Esophagus muscularis mucosa (tissue), 4 donors: ENCODE measurements around the gene SHE.

Source experiments
- CTCF ChIP-seq, 3 experiments: fragments of 200-600 bp in 2 of 3; fragments of 450-650 bp in 1 of 3; sonication (generic) in 2 of 3; IDR thresholded peaks; one replicate each; pipeline ENCODE4 v1.5.1; 2017 to 2019; ENCODE audit warnings: antibody characterized with exemption in 3 of 3, mild to moderate bottlenecking in 2 of 3, moderate library complexity in 1 of 3
- EP300 ChIP-seq: sonication (generic); formaldehyde crosslinking; IDR thresholded peaks from one replicate; pipeline ENCODE4 v1.6.1; 2017; ENCODE audit warnings: antibody characterized with exemption
- POLR2A ChIP-seq: fragments of 450-650 bp; IDR thresholded peaks from one replicate; pipeline ENCODE4 v1.6.1; 2017; ENCODE audit warnings: antibody characterized with exemption, moderate library complexity, mild to moderate bottlenecking, low read depth

- TF ChIP-seq CTCF (IDR thresholded peaks at IDR 0.05) (no peak), POLR2A (no peak), EP300 (no peak)
These were observed 34.4 kb upstream of the SHE start for GRCh38 chr1:154536570-154536969.
